Stomach (tissue), 19 donors: ENCODE data around the gene SNAPIN. TPM values are rescaled to one million over a fixed set of nuclear protein-coding genes. Genes with fewer than 3 reads are reported as not detected.

Experiments
- DNase-seq, 2 donors: peaks; one replicate each; pipeline versions ENCODE4 v3.0.0 to v3.0.0-alpha.2; 2013 to 2019
- H3K27ac ChIP-seq, 5 donors: fragments of 200-600 bp in 4 of 5; sonication (generic) in 4 of 5; one replicate each; pipeline ENCODE4 v1.5.1; 2013 to 2019; ENCODE audit warnings: mild to moderate bottlenecking in 1 of 5, moderate library complexity in 1 of 5
- H3K27me3 ChIP-seq, 3 donors: fragments of 200-600 bp; sonication (generic); one replicate each; pipeline ENCODE4 v1.5.1; 2017 to 2019; ENCODE audit warnings: mixed run types in 1 of 3
- H3K36me3 ChIP-seq, 4 donors: fragments of 200-600 bp; sonication (generic); 1 replicate in 3 of 4; 2 replicates in 1 of 4; pipeline ENCODE4 v1.5.1; 2016 to 2019
- H3K4me1 ChIP-seq, 4 donors: fragments of 200-600 bp; sonication (generic); one replicate each; pipeline ENCODE4 v1.5.1; 2016 to 2019
- H3K4me3 ChIP-seq, 4 donors: fragments of 200-600 bp; sonication (generic) in 3 of 4; one replicate each; pipeline ENCODE4 v1.5.1; 2016 to 2019; ENCODE audit warnings: mild to moderate bottlenecking in 1 of 4
- H3K9me3 ChIP-seq, 4 donors: fragments of 200-600 bp; sonication (generic); one replicate each; pipeline ENCODE4 v1.5.1; 2016 to 2019
- EP300 ChIP-seq: sonication (generic); formaldehyde crosslinking; IDR thresholded peaks from one replicate; pipeline ENCODE4 v1.6.1; 2017; ENCODE audit warnings: antibody characterized with exemption
- POLR2A ChIP-seq, 4 donors: fragments of 450-650 bp; IDR thresholded peaks; one replicate each; pipeline ENCODE4 v1.6.1; 2016; ENCODE audit warnings: antibody characterized with exemption in 4 of 4, control low read depth in 2 of 4, mild to moderate bottlenecking in 1 of 4, moderate library complexity in 1 of 4
- POLR2AphosphoS5 ChIP-seq, 3 donors: sonication (generic); formaldehyde crosslinking; IDR thresholded peaks; one replicate each; pipeline ENCODE4 v1.6.1; 2016; ENCODE audit warnings: antibody characterized with exemption in 3 of 3
- WGBS, 5 donors: extraction: QIAGEN DNeasy Blood & Tissue Kit in 3 of 5; methylation state at CpG; one replicate each; pipeline versions ENCODE4 v1.1.5 to v1.1.7; 2013 to 2018; 5-methylcytosine and 5-hydroxymethylcytosine counted together
- intact Hi-C: fragments of 100-400 bp; cut with DNase I; formaldehyde crosslinking; loops from one replicate; pipeline ENCODE4 v1.15.1; 2023; ENCODE audit warnings: low total_unique reads
- long read RNA-seq, 10 donors: transcript quantifications; one replicate each; lab custom pipeline, GENCODE V29; 2026
- polyA plus RNA-seq, 3 donors: library from polyadenylated mRNA; stranded (reverse); fragments of 200-250 nt; gene quantifications; one replicate each; pipeline ENCODE4 v1.2.3, GENCODE V29; 2013
- total RNA-seq, 5 donors: library from RNA; depleted of rRNA; stranded (reverse); fragments of >200 nt; gene quantifications; one replicate each; pipeline versions ENCODE4 v1.1.0 to v1.2.3, GENCODE V29; 2014 to 2016
- TF ChIP-seq, protein P1 (sequence below), 7 experiments: fragments of 450-650 bp in 4 of 7; fragments of 200-600 bp in 3 of 7; sonication (generic) in 3 of 7; IDR thresholded peaks; one replicate each; pipeline ENCODE4 v1.5.1; 2016 to 2019; ENCODE audit warnings: antibody characterized with exemption in 7 of 7, control low read depth in 2 of 7, mild to moderate bottlenecking in 1 of 7
- donor health status: healthy with polysubstance abuse.
- donor health status: Bipolar disorder and iron deficiency.
- donor health status: healthy.

The SNAPIN gene, protein sequence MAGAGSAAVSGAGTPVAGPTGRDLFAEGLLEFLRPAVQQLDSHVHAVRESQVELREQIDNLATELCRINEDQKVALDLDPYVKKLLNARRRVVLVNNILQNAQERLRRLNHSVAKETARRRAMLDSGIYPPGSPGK
- total RNA-seq (10 to 100 TPM; 14.9 to 82.9 (median 15.6) TPM), polyA plus RNA-seq (10 to 100 TPM; 29.4 to 35.5 (median 29.5) TPM)
- long read RNA-seq, donor 1, partial matches to known transcripts = 0 of 5 reads
- long read RNA-seq, donor 1, other reads (novel, unspliced or antisense) = 0 of 5 reads
- long read RNA-seq, donor 2, transcript SNAPIN-201 (4 exons, 1,030 nt) = major isoform, 17 of 22 reads
- long read RNA-seq, donor 2, partial matches to known transcripts = 0 of 22 reads
- long read RNA-seq, donor 2, other reads (novel, unspliced or antisense) = 0 of 22 reads
- long read RNA-seq, donor 3, transcript SNAPIN-201 (4 exons, 1,030 nt) = major isoform, 16 of 18 reads
- long read RNA-seq, donor 3, partial matches to known transcripts = 0 of 18 reads
- long read RNA-seq, donor 3, other reads (novel, unspliced or antisense) = 0 of 18 reads
- long read RNA-seq, donor 4, partial matches to known transcripts = 0 of 5 reads
- long read RNA-seq, donor 4, other reads (novel, unspliced or antisense) = 0 of 5 reads
- long read RNA-seq, donor 5, transcript SNAPIN-201 (4 exons, 1,030 nt) = major isoform, 16 of 169 reads
- long read RNA-seq, donor 5, transcript SNAPIN-204 (2 exons, 1,205 nt) = minor isoform, 6 of 169 reads
- long read RNA-seq, donor 5, transcript SNAPIN-202 (3 exons, 922 nt) = minor isoform, 6 of 169 reads
- long read RNA-seq, donor 5, partial matches to known transcripts = 141 of 169 reads
- long read RNA-seq, donor 5, other reads (novel, unspliced or antisense) = 0 of 169 reads
- long read RNA-seq, donor 6 = 0 reads
- long read RNA-seq, donor 7, transcript SNAPIN-201 (4 exons, 1,030 nt) = major isoform, 20 of 24 reads
- long read RNA-seq, donor 7, partial matches to known transcripts = 0 of 24 reads
- long read RNA-seq, donor 7, other reads (novel, unspliced or antisense) = 0 of 24 reads
- long read RNA-seq, donor 8, transcript SNAPIN-201 (4 exons, 1,030 nt) = major isoform, 11 of 140 reads
- long read RNA-seq, donor 8, partial matches to known transcripts = 31 of 140 reads
- long read RNA-seq, donor 8, other reads (novel, unspliced or antisense) = 94 of 140 reads
- long read RNA-seq, donor 9, transcript SNAPIN-201 (4 exons, 1,030 nt) = major isoform, 18 of 22 reads
- long read RNA-seq, donor 9, partial matches to known transcripts = 0 of 22 reads
- long read RNA-seq, donor 9, other reads (novel, unspliced or antisense) = 0 of 22 reads
- long read RNA-seq, donor 10, transcript SNAPIN-201 (4 exons, 1,030 nt) = major isoform, 6 of 60 reads
- long read RNA-seq, donor 10, partial matches to known transcripts = 25 of 60 reads
- long read RNA-seq, donor 10, other reads (novel, unspliced or antisense) = 29 of 60 reads

GRCh38 chr1:153658400-153659174, at the start of gene SNAPIN:
Gene SNAPIN (plus strand): TSS chr1:153658703. CDS start chr1:153658744, 41 bp downstream.
- Histone ChIP-seq H3K36me3 (peaks cover 27 to 35% (median 32%) of the 10 kb centered on the region in 4 donors), H3K4me3 (peak within 1 kb of the TSS; percentile 67 to 78 (median 76)), H3K27ac (peak within 1 kb of the TSS; percentile 90 to 98 (median 95)), H3K9me3 (no peaks in the 10 kb centered on the region), H3K4me1 (peaks cover 5 to 30% (median 18%) of the 10 kb centered on the region in 4 donors), H3K27me3 (no peaks in the 10 kb centered on the region)
- TF ChIP-seq, protein P1, sequence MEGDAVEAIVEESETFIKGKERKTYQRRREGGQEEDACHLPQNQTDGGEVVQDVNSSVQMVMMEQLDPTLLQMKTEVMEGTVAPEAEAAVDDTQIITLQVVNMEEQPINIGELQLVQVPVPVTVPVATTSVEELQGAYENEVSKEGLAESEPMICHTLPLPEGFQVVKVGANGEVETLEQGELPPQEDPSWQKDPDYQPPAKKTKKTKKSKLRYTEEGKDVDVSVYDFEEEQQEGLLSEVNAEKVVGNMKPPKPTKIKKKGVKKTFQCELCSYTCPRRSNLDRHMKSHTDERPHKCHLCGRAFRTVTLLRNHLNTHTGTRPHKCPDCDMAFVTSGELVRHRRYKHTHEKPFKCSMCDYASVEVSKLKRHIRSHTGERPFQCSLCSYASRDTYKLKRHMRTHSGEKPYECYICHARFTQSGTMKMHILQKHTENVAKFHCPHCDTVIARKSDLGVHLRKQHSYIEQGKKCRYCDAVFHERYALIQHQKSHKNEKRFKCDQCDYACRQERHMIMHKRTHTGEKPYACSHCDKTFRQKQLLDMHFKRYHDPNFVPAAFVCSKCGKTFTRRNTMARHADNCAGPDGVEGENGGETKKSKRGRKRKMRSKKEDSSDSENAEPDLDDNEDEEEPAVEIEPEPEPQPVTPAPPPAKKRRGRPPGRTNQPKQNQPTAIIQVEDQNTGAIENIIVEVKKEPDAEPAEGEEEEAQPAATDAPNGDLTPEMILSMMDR (IDR thresholded peaks at IDR 0.05) = peak in 2 of 7 experiments; percentile 30 to 32
- peak; percentile 61 to 85 (median 63) for TF ChIP-seq POLR2AphosphoS5 (IDR thresholded peaks at IDR 0.05)
- TF ChIP-seq POLR2A (IDR thresholded peaks at IDR 0.05) = no peak
- intact Hi-C loops = no loop called here
- 2 to 8% (median 2%) methylated on average over 22 to 53 of the region's 53 CpGs for WGBS, 5 donors
- DNase-seq = peak; percentile 90 to 97

- intact Hi-C loops = loop anchor here (5.0 kb wide), 1 partner anchor 37 kb away; no protein-coding TSS in a partner anchor
- Histone ChIP-seq H3K27me3 (no peaks in the 10 kb centered on the region), H3K4me3 (peak overlapping the region; percentile 27 to 67 (median 34)), H3K36me3 (peaks cover 17 to 31% (median 30%) of the 10 kb centered on the region in 4 donors), H3K27ac (peak overlapping the region; percentile 68 to 90 (median 88)), H3K9me3 (no peaks in the 10 kb centered on the region), H3K4me1 (peaks cover 43 to 58% (median 53%) of the 10 kb centered on the region in 4 donors)
- TF ChIP-seq, protein P1 (IDR thresholded peaks at IDR 0.05) = no peak
- peak; percentile 70 to 84 (median 77) for TF ChIP-seq POLR2AphosphoS5 (IDR thresholded peaks at IDR 0.05)
- WGBS, 5 donors = 30 to 43% (median 35%) methylated on average over 19 of the region's 19 CpGs
- peak; percentile 67 to 92 for DNase-seq
These were observed 49.5 kb upstream of the SNAPIN start for GRCh38 chr1:153608742-153609584.

DNA sequence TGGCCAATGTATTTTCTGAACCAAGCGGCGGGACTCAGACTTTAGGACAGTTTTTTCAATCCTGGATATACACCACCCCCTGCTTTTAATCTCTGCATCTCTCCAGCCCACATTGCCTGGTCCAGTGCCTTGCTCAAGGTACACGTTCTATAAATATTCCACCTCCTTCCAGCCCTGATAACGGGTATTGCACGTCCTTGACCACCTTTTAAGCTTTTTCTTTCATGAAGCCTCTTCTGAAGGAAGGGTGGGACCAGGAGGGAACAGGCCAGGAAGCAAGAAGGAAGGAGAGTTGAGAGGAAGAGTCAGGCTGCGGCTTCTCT, 49.0 kb upstream of the SNAPIN start:
- no peak for DNase-seq
- H3K4me1 ChIP-seq = peaks cover 43 to 63% (median 56%) of the 10 kb centered on the region in 4 donors
- intact Hi-C loops = loop anchor here (5.0 kb wide), 1 partner anchor 37 kb away; no protein-coding TSS in a partner anchor

More for the DNA sequence above, 49.0 kb upstream of the SNAPIN start:
- no peaks in the 10 kb centered on the region for H3K27me3 ChIP-seq
- WGBS, 5 donors = 41 to 49% (median 47%) methylated on average over 6 of the region's 6 CpGs
- peaks cover 17 to 31% (median 30%) of the 10 kb centered on the region in 4 donors for H3K36me3 ChIP-seq
- TF ChIP-seq POLR2AphosphoS5 (IDR thresholded peaks at IDR 0.05) = no peak
- TF ChIP-seq EP300 = no peak
- no peak for TF ChIP-seq POLR2A (IDR thresholded peaks at IDR 0.05)
- H3K4me3 ChIP-seq = peak overlapping the region in 2 of 4 donors; percentile 34 to 67
- peak overlapping the region; percentile 4 to 90 (median 88) for H3K27ac ChIP-seq
- no peaks in the 10 kb centered on the region for H3K9me3 ChIP-seq
